Esophagus squamous epithelium (tissue), 4 donors: ENCODE data around the gene TMA7.

Experiments used
- POLR2A ChIP-seq, 4 donors: fragments of 450-650 bp; IDR thresholded peaks; one replicate each; pipeline ENCODE4 v1.6.1; 2017; ENCODE audit warnings: antibody characterized with exemption in 4 of 4, mild to moderate bottlenecking in 4 of 4, moderate library complexity in 3 of 4
- TF ChIP-seq, protein P1 (sequence below), 6 experiments: fragments of 450-650 bp in 4 of 6; fragments of 200-600 bp in 2 of 6; sonication (generic) in 2 of 6; IDR thresholded peaks; one replicate each; pipeline ENCODE4 v1.5.1; 2016 to 2019; ENCODE audit warnings: antibody characterized with exemption in 6 of 6, mild to moderate bottlenecking in 4 of 6, moderate library complexity in 4 of 6

DNA sequence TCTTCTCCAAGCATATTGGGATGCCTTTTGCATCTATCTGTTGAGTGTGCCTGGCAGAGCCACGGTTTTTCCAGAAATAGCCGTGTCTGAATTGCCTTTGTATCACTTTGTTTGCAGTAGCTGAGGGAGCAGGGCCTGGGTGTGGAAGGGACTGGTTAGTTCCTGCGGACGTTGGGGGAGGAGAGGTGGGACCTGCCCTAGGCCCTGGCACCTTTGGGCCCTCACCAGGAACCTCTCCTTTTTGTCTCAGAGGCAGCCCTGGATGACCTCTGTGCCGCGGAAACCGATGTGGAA, 25.1 kb downstream of the TMA7 start:
- TF ChIP-seq, protein P1, sequence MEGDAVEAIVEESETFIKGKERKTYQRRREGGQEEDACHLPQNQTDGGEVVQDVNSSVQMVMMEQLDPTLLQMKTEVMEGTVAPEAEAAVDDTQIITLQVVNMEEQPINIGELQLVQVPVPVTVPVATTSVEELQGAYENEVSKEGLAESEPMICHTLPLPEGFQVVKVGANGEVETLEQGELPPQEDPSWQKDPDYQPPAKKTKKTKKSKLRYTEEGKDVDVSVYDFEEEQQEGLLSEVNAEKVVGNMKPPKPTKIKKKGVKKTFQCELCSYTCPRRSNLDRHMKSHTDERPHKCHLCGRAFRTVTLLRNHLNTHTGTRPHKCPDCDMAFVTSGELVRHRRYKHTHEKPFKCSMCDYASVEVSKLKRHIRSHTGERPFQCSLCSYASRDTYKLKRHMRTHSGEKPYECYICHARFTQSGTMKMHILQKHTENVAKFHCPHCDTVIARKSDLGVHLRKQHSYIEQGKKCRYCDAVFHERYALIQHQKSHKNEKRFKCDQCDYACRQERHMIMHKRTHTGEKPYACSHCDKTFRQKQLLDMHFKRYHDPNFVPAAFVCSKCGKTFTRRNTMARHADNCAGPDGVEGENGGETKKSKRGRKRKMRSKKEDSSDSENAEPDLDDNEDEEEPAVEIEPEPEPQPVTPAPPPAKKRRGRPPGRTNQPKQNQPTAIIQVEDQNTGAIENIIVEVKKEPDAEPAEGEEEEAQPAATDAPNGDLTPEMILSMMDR (IDR thresholded peaks at IDR 0.05), result no peak
- TF ChIP-seq POLR2A (IDR thresholded peaks at IDR 0.05), result no peak
